Measurements from ENCODE around the gene HBZ.
A peak's percentile ranks its signal among the peaks of the same experiment; 100 is the strongest.
"Not testable (repeated sequence)": the region's sequence is repeated elsewhere in the genome, so short reads cannot be mapped to it uniquely, and the experiment has no call there.

HBZ gene

GRCh38 chr16:142405-142967, 10.0 kb upstream of the HBZ start:
- H3K27me3 ChIP-seq (ENCODE audit: control insufficient read depth, insufficient read depth, low read length), result peaks cover 2% of the 10 kb centered on the region

DNA sequence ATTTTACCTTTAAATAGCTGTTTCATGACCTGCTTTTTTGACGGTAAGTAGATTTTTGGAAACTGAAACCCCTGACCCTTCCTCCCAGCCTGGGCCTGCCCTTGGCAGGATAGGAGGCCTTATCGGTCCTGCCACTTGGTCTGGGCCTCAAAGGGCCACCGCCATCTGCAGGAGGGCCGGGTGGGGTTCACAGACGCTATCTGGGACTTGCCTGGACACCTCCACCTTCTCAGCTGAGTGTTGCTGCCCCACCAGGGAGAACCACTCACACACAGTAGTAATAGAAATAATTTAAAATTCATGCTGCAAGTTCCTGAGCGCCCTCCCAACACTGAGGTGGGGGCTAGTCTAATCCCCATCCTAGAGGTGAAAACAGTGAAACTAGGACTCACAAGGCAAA, 9.4 kb upstream of the HBZ start:
- no peaks in the 10 kb centered on the region for H3K9me3 ChIP-seq (ENCODE audit: control insufficient read depth, insufficient read depth, low read length)
- H3K4me3 ChIP-seq (ENCODE audit: low read depth, low read length), result no peak overlapping the region
- H3K27me3 ChIP-seq (ENCODE audit: control insufficient read depth, insufficient read depth, low read length), result peaks cover 2% of the 10 kb centered on the region
- no peaks in the 10 kb centered on the region for H3K36me3 ChIP-seq (ENCODE audit: control insufficient read depth, insufficient read depth, low read length)
- H3K4me1 ChIP-seq (ENCODE audit: control insufficient read depth, insufficient read depth, low read length), result no peaks in the 10 kb centered on the region
- H3K9ac ChIP-seq (ENCODE audit: low read depth, low read length), result no peak overlapping the region

More at GRCh38 chr16:142405-142967, 10.0 kb upstream of the HBZ start:
- no peaks in the 10 kb centered on the region for H3K36me3 ChIP-seq (ENCODE audit: control insufficient read depth, insufficient read depth, low read length)
- no peak overlapping the region for H3K4me3 ChIP-seq (ENCODE audit: low read depth, low read length)
- H3K9ac ChIP-seq (ENCODE audit: low read depth, low read length), result no peak overlapping the region
- no peaks in the 10 kb centered on the region for H3K4me1 ChIP-seq (ENCODE audit: control insufficient read depth, insufficient read depth, low read length)
- no peaks in the 10 kb centered on the region for H3K9me3 ChIP-seq (ENCODE audit: control insufficient read depth, insufficient read depth, low read length)

DNA sequence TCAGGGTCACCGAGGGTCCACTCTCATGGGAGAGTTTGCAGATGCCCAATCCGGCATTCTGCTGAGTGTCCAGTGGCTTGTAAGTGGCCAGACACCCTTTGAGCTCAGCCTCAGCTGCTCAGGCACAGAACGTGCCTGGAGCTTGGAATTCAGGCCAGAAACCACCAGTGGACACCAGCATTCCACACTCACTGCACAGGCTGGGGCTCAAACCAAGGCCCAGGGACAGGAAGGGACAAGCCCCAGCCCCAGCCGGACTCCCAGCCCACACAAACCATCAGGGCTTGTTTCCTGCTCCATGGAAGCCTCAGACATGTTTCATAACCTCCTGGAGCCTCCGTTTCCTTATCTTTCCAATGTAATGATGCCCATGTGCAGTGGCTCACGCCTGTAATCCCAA, 9.0 kb upstream of the HBZ start:
- Histone ChIP-seq H3K4me1 (ENCODE audit: control insufficient read depth, insufficient read depth, low read length) (no peaks in the 10 kb centered on the region), H3K9me3 (ENCODE audit: control insufficient read depth, insufficient read depth, low read length) (no peaks in the 10 kb centered on the region), H3K9ac (ENCODE audit: low read depth, low read length) (no peak overlapping the region), H3K4me3 (ENCODE audit: low read depth, low read length) (no peak overlapping the region), H3K27me3 (ENCODE audit: control insufficient read depth, insufficient read depth, low read length) (peaks cover 2% of the 10 kb centered on the region), H3K36me3 (ENCODE audit: control insufficient read depth, insufficient read depth, low read length) (no peaks in the 10 kb centered on the region)

DNA sequence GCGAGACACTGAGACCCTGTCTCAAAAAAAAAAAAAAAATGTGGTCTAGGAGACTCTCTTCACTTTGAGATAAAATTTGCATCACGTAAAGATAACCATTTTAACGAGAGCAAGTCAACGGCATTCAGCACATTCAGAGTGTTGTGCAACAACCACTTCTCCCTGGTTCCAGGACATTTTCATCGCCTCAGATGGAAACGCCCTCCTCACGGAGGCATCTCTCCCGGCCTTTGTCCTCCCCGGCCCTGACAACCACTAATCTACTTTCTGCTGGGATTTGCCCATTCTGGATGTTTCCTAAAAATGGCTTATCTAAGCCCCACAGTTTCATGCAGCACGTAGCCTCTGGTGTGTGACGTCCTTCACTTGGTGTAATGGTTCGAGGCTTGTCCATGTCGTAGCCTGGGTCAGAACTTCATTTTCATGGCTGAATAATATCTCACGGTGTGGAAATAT, 7.6 kb upstream of the HBZ start:
- Histone ChIP-seq H3K9ac (ENCODE audit: low read depth, low read length) (no peak overlapping the region), H3K4me1 (ENCODE audit: control insufficient read depth, insufficient read depth, low read length) (no peaks in the 10 kb centered on the region), H3K4me3 (ENCODE audit: low read depth, low read length) (no peak overlapping the region), H3K36me3 (ENCODE audit: control insufficient read depth, insufficient read depth, low read length) (no peaks in the 10 kb centered on the region), H3K9me3 (ENCODE audit: control insufficient read depth, insufficient read depth, low read length) (no peaks in the 10 kb centered on the region), H3K27me3 (ENCODE audit: control insufficient read depth, insufficient read depth, low read length) (peaks cover 2% of the 10 kb centered on the region)

GRCh38 chr16:146646-147045, 5.8 kb upstream of the HBZ start:
- Histone ChIP-seq H3K4me3 (ENCODE audit: low read depth, low read length) (no peak overlapping the region), H3K9me3 (ENCODE audit: control insufficient read depth, insufficient read depth, low read length) (no peaks in the 10 kb centered on the region), H3K9ac (ENCODE audit: low read depth, low read length) (no peak overlapping the region), H3K4me1 (ENCODE audit: control insufficient read depth, insufficient read depth, low read length) (no peaks in the 10 kb centered on the region), H3K27me3 (ENCODE audit: control insufficient read depth, insufficient read depth, low read length) (peaks cover 9% of the 10 kb centered on the region), H3K36me3 (ENCODE audit: control insufficient read depth, insufficient read depth, low read length) (no peaks in the 10 kb centered on the region)

DNA sequence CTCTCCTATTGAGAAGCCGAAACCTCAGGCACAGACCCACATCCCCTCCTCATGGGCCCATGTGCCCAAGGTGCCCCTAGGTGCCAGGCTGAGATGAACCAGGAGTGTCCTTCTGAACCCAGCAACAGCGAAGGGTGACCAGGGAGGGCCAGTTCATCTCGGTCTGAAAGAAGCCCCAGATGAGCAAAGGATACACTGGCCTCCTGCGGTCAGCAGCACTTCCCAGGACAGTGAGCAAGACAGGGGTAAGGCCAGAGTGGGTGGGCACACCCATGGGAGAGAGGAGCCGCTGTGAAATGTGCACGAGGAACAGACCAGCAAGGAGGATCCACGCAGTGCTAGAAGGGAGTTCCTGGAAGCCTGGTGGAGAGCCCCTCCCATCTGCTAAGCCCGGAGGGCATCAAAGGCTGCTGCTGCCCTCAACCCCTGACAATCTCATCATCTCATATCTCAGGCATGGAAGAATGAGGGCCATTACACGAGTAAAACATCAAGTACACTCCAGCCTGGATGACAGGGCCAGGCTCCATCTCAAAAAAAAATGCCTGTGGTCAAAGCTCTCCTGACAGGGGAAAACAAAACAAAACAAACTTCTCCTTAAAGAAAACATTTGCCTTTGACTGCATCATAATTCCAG, 3.3 kb upstream of the HBZ start:
- no peaks in the 10 kb centered on the region for H3K9me3 ChIP-seq (ENCODE audit: control insufficient read depth, insufficient read depth, low read length)
- H3K9ac ChIP-seq (ENCODE audit: low read depth, low read length), result no peak overlapping the region
- H3K4me1 ChIP-seq (ENCODE audit: control insufficient read depth, insufficient read depth, low read length), result no peaks in the 10 kb centered on the region
- H3K27me3 ChIP-seq (ENCODE audit: control insufficient read depth, insufficient read depth, low read length), result peaks cover 11% of the 10 kb centered on the region
- no peak overlapping the region for H3K4me3 ChIP-seq (ENCODE audit: low read depth, low read length)
- no peaks in the 10 kb centered on the region for H3K36me3 ChIP-seq (ENCODE audit: control insufficient read depth, insufficient read depth, low read length)

DNA sequence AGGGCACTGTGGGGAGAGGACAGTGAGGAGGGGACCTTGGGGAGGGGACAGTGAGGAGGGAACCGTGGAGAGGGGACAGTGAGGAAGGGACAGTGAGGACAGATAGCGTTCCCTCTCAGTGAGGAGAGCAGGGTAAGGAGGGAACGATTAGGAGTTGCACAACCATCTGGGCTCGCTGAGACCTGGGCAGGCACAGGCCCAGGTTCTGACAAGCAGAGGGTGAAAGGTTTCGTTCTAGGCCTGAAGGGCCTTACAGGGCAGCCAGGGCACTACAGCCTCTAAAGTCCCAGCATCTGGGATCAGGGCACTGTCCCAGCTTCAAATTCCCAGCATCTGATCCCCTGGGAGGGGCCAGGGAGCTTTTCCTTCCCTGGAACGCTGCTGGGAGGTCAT, 681 bp downstream of the HBZ start:
- H3K4me3 ChIP-seq (ENCODE audit: low read depth, low read length); H3K9me3 ChIP-seq (ENCODE audit: control insufficient read depth, insufficient read depth, low read length); H3K9ac ChIP-seq (ENCODE audit: low read depth, low read length); H3K36me3 ChIP-seq (ENCODE audit: control insufficient read depth, insufficient read depth, low read length); H3K4me1 ChIP-seq (ENCODE audit: control insufficient read depth, insufficient read depth, low read length): not testable (repeated sequence)
- H3K27me3 ChIP-seq (ENCODE audit: control insufficient read depth, insufficient read depth, low read length), result peaks cover 43% of the 10 kb centered on the region

DNA sequence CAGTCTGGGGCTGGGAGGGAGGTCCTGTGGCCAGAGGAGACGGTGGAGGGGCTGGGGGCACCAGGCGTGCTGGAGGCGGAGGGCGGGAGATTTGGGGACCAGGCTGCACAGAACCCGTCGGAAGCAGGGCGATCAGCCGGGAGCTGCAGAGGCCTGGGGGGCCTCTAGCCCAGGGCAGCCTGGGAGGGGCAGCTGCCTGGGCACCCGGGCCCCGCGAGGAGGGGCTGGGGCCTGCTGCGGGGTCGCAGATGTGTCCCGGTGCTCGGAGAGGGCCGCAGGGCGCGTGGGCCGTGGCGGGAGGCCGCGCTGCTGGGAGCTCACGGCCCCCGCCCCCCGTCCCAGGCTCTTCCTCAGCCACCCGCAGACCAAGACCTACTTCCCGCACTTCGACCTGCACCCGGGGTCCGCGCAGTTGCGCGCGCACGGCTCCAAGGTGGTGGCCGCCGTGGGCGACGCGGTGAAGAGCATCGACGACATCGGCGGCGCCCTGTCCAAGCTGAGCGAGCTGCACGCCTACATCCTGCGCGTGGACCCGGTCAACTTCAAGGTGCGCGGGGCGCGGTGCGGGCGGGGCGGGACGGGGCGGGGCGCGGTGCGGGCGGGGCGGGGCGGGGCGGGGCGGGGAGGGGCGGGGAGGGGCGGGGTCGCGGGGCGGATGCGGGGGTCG, 1.2 kb downstream of the HBZ start:
- not testable (repeated sequence) for H3K9ac ChIP-seq (ENCODE audit: low read depth, low read length); H3K36me3 ChIP-seq (ENCODE audit: control insufficient read depth, insufficient read depth, low read length); H3K4me1 ChIP-seq (ENCODE audit: control insufficient read depth, insufficient read depth, low read length); H3K4me3 ChIP-seq (ENCODE audit: low read depth, low read length); H3K9me3 ChIP-seq (ENCODE audit: control insufficient read depth, insufficient read depth, low read length)
- H3K27me3 ChIP-seq (ENCODE audit: control insufficient read depth, insufficient read depth, low read length), result peaks cover 47% of the 10 kb centered on the region

GRCh38 chr16:154217-155030, 2.0 kb downstream of the HBZ start:
- H3K4me1 ChIP-seq (ENCODE audit: control insufficient read depth, insufficient read depth, low read length), result no peaks in the 10 kb centered on the region
- no peaks in the 10 kb centered on the region for H3K36me3 ChIP-seq (ENCODE audit: control insufficient read depth, insufficient read depth, low read length)
- H3K4me3 ChIP-seq (ENCODE audit: low read depth, low read length), result peak overlapping the region; percentile 53
- H3K27me3 ChIP-seq (ENCODE audit: control insufficient read depth, insufficient read depth, low read length), result peaks cover 52% of the 10 kb centered on the region
- H3K9ac ChIP-seq (ENCODE audit: low read depth, low read length), result no peak overlapping the region
- no peaks in the 10 kb centered on the region for H3K9me3 ChIP-seq (ENCODE audit: control insufficient read depth, insufficient read depth, low read length)

DNA sequence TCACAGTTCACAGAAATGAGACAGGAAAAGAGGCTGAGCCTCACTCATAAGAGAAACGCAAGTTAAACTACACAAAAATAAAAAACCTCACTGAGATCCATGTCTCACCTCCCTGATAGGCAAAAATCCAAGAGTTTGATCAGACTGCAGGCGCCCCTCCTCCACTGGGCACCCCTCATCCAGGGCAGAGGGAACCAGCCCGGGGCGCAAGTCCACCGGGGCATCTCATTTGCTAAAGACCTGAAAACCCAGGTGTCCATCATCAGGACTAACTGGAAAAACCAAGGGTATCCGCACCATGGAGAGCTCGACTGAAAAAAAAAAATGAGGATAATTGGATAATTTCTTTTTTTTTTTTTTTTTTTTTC, 2.6 kb downstream of the HBZ start:
- H3K9ac ChIP-seq (ENCODE audit: low read depth, low read length), result no peak overlapping the region
- H3K36me3 ChIP-seq (ENCODE audit: control insufficient read depth, insufficient read depth, low read length), result no peaks in the 10 kb centered on the region
- no peaks in the 10 kb centered on the region for H3K9me3 ChIP-seq (ENCODE audit: control insufficient read depth, insufficient read depth, low read length)
- no peak overlapping the region for H3K4me3 ChIP-seq (ENCODE audit: low read depth, low read length)
- no peaks in the 10 kb centered on the region for H3K4me1 ChIP-seq (ENCODE audit: control insufficient read depth, insufficient read depth, low read length)
- H3K27me3 ChIP-seq (ENCODE audit: control insufficient read depth, insufficient read depth, low read length), result peaks cover 55% of the 10 kb centered on the region

GRCh38 chr16:159136-159849, 6.8 kb downstream of the HBZ start:
- peaks cover 63% of the 10 kb centered on the region for H3K27me3 ChIP-seq (ENCODE audit: control insufficient read depth, insufficient read depth, low read length)
- no peaks in the 10 kb centered on the region for H3K4me1 ChIP-seq (ENCODE audit: control insufficient read depth, insufficient read depth, low read length)
- H3K9me3 ChIP-seq (ENCODE audit: control insufficient read depth, insufficient read depth, low read length), result no peaks in the 10 kb centered on the region
- H3K36me3 ChIP-seq (ENCODE audit: control insufficient read depth, insufficient read depth, low read length), result no peaks in the 10 kb centered on the region
- H3K4me3 ChIP-seq (ENCODE audit: low read depth, low read length), result no peak overlapping the region
- H3K9ac ChIP-seq (ENCODE audit: low read depth, low read length), result no peak overlapping the region
